GM15510 (cell line): Measurements from ENCODE around the gene NAALADL2.

Source experiments
- POLR2A ChIP-seq: IDR thresholded peaks from 3 replicates; pipeline ENCODE4 v1.6.1; 2011; ENCODE audit warnings: borderline replicate concordance; ENCODE audit not compliant: insufficient read length; ENCODE audit errors: extremely low read depth

NAALADL2 gene

GRCh38 chr3:175778994-175779393, 919.9 kb downstream of the NAALADL2 start:
- no peak for TF ChIP-seq POLR2A

GRCh38 chr3:175792245-175792644, 933.1 kb downstream of the NAALADL2 start:
- no peak for TF ChIP-seq POLR2A

- no peak for TF ChIP-seq POLR2A
Observed at GRCh38 chr3:175798326-175798725, 939.2 kb downstream of the NAALADL2 start.

DNA sequence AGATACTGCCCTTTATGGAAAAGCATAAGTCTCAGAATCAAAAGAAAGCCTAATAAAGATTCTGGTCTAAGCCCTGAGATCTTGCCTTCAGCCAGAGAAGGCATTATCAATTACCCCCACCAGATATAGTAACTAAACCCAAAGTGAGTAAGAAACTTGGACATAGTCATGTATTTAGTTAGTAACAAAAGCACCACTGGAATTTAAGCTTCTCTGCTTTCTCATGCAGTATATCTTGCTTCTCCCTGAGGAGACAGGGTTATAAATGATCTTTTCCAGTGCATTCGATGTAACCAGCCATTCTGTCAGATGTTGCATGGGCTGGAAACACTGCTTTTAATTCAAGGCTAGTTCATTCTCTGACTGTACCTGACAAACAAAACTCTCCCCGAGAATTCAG, 946.7 kb downstream of the NAALADL2 start:
- no peak for TF ChIP-seq POLR2A

DNA sequence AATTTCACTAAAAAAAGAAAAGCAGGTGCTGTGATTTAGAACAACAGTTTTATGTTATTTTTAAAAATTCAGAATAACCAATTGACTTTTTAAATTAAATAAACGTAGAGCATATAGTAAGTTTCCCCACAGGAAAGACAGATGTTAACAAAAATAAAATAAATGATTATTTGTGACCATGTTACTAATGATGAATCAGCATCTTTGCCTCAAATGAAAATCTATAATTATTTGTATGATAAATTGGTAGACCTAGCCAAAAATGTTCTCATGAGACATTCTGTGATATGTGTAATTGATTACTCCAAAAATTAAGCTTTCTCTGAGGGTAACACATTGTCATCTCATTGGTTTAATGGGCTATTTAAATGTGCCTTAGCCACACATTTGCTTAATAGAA, 948.0 kb downstream of the NAALADL2 start:
- TF ChIP-seq POLR2A, result no peak

DNA sequence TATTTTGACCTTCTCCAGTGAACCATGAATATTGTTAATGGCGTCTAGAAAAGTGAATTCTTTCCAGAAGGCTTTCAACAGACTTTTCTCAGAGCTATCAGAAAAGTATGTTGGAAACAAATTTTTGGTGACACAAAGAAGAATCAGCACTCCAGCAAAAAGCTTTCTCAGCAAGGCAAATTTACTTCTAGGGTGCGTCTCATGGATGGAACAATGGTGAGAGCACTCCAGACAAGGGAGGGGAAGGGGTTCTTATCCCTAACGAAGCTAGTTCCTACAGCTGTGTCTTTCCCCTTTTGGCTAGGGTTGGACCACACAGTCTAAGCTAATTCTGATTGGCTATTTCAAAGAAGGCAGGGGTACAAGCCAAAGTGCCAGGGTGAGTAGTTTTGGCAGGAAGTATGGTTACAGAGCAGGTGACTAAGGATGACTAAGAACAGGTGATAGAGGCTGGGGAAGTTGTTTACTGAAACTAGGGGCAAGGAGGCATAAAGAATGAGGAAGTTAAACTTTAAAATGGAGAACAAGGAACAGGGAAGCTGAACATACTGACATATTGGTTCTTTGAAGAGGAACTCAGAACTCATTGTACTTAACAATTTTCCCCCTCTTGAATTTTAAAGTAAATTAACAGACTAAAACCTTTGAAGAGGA, 959.8 kb downstream of the NAALADL2 start:
- no peak for TF ChIP-seq POLR2A

DNA sequence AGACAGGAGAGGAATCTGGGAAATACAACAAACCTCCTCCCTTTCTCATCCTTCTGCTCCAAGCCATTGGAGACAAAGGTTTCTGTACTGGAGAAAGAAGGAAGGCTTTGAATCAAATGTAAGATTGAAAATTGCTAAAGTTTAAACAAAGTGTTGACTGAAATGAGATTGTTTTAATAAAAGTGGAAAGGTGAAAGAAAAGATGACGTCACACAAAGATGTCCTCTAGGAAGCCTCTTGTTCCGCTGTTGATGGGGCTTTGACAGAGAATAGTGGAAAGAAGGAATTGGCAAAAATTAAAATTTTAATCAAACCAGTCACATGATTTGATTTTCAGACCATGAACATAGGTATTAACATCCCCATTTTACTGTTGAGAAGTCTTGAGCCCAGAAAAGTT, 967.6 kb downstream of the NAALADL2 start:
- no peak for TF ChIP-seq POLR2A

DNA sequence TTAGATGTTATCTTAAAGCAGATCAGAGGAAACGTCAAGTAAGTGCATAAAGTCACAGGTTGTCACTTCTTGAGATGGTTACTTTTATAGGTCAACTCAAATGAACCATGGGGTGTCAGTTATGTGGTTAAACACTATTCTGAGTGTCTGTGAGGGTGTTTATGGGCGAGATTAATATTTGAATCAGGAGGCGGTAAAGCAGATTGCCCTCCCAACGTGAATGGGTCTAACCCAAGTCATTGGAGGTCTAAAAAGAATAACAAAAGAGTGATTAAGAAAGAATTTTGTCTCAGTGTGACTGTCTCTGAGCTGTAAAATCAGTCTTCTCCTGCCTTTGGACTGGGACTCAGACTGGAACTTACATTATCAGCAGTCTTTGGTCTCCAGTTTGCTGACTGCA, 977.5 kb downstream of the NAALADL2 start:
- no peak for TF ChIP-seq POLR2A

GRCh38 chr3:175837962-175838361, 978.8 kb downstream of the NAALADL2 start:
- no peak for TF ChIP-seq POLR2A

DNA sequence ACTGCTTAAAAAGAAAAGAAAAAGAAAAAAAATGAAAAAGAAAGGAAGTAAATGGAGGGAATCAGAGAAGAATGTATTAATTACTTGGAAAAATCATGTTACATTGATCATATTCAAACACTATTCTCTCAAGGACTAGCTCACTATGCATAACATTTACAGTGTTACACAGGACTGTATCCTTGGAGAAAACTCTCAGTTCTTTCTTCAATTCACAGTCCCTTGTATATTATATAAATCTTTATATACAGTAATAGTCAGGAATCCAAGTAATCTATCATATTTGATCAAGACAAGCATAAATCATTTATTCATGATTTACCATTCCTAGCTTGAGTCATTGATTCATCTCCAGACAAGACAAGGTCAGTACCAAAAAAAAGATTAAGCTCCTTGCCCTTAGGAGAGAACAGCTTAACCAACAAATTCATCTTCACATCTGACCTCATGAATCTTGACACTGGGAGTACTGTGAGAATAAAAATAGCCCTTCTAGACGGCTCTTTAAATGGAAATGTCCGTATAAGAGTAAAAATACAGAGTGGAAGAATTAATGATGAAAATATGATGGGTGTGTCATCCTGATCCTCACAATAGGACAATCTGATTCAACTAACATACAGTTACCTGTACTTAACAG, 980.4 kb downstream of the NAALADL2 start:
- TF ChIP-seq POLR2A, result no peak

DNA sequence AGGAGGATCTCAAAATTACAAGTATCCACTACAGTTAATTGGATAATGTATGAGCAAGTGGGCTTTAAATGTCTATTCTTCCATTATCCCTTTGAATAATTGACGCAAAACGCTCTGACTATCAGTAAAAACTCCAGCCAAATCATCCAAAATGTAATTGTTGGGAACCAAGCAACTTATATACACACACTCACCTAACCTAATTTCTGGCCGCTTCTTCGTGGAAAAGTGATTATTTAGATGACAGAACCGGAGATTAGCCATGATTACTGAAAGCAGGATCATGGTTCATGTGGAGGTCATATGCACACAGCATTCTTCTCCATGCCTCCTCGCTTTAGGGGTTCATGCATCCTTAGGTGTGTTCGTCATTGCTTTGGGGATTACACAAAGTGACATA, 992.4 kb downstream of the NAALADL2 start:
- TF ChIP-seq POLR2A, result no peak

GRCh38 chr3:175852560-175852959, 993.4 kb downstream of the NAALADL2 start:
- TF ChIP-seq POLR2A, result no peak

GRCh38 chr3:175857666-175858270, 998.6 kb downstream of the NAALADL2 start:
- no peak for TF ChIP-seq POLR2A
